CD8-positive, alpha-beta memory T cell (primary cell): ENCODE data around the gene SMOC1. TPM values are rescaled to one million over a fixed set of nuclear protein-coding genes. Genes with fewer than 3 reads are reported as not detected.

Experiments
- CTCF ChIA-PET: fragments of 350-600 bp; sonication (Branson Sonifier 250); formaldehyde crosslinking; loops from one replicate; lab custom pipeline; 2021; ENCODE audit warnings: antibody characterized with exemption; lab: Charles Lee
- POLR2A ChIA-PET: fragments of 350-600 bp; sonication (Branson Sonifier 250); formaldehyde crosslinking; loops from one replicate; lab custom pipeline; 2021; ENCODE audit warnings: antibody characterized with exemption; lab: Charles Lee
- DNase-seq, 5 donors: peaks; one replicate each; pipeline versions ENCODE4 v3.0.0 to v3.0.0-alpha.2; 2020 to 2022; ENCODE audit warnings: mixed read lengths in 1 of 5
- H3K27ac ChIP-seq: one replicate; pipeline ENCODE4 v1.7.0; 2013; ENCODE audit warnings: low read depth, mild to moderate bottlenecking, low read length, moderate library complexity
- H3K27me3 ChIP-seq: 2 replicates; pipeline ENCODE4 v1.7.0; 2013; ENCODE audit warnings: low read length, mild to moderate bottlenecking; ENCODE audit not compliant: insufficient read depth, poor library complexity, severe bottlenecking
- H3K36me3 ChIP-seq: 2 replicates; pipeline ENCODE4 v1.7.0; 2013; ENCODE audit warnings: mild to moderate bottlenecking, low read length, moderate library complexity; ENCODE audit not compliant: insufficient read depth
- H3K4me1 ChIP-seq: 2 replicates; pipeline ENCODE4 v1.7.0; 2013; ENCODE audit warnings: mild to moderate bottlenecking, low read length, moderate library complexity; ENCODE audit not compliant: insufficient read depth
- H3K4me3 ChIP-seq: 2 replicates; pipeline ENCODE4 v1.7.0; 2013; ENCODE audit warnings: mild to moderate bottlenecking, low read length
- H3K9me3 ChIP-seq: 2 replicates; pipeline ENCODE4 v1.7.0; 2013; ENCODE audit warnings: mild to moderate bottlenecking, low read length
- H3K27ac Mint-ChIP-seq, 8 donors: one replicate each; pipeline ENCODE4 v1.8.0; 2020 to 2021; ENCODE audit warnings: mixed read lengths in 8 of 8, mild to moderate bottlenecking in 6 of 8, inconsistent platforms in 3 of 8, moderate library complexity in 3 of 8
- H3K27me3 Mint-ChIP-seq, 2 donors: one replicate each; pipeline ENCODE4 v1.8.0; 2020 to 2021; ENCODE audit warnings: mixed read lengths in 2 of 2, mild to moderate bottlenecking in 1 of 2, moderate library complexity in 1 of 2
- H3K36me3 Mint-ChIP-seq, 3 donors: one replicate each; pipeline ENCODE4 v1.8.0; 2020 to 2021; ENCODE audit warnings: mixed read lengths in 3 of 3, inconsistent platforms in 1 of 3, mild to moderate bottlenecking in 1 of 3
- H3K4me1 Mint-ChIP-seq, 3 donors: one replicate each; pipeline ENCODE4 v1.8.0; 2020 to 2021; ENCODE audit warnings: mixed read lengths in 3 of 3, inconsistent platforms in 1 of 3, mild to moderate bottlenecking in 1 of 3
- H3K4me3 Mint-ChIP-seq, 7 donors: one replicate each; pipeline ENCODE4 v1.8.0; 2020 to 2021; ENCODE audit warnings: mixed read lengths in 7 of 7, mild to moderate bottlenecking in 6 of 7, moderate library complexity in 4 of 7, inconsistent platforms in 2 of 7
- H3K9me3 Mint-ChIP-seq, 5 donors: one replicate each; pipeline ENCODE4 v1.8.0; 2020 to 2022; ENCODE audit warnings: mixed read lengths in 5 of 5, mild to moderate bottlenecking in 3 of 5, moderate library complexity in 2 of 5, inconsistent platforms in 1 of 5
- polyA plus RNA-seq: library from polyadenylated mRNA; unstranded; fragments of 300-500 nt; fragmentation: Illumina TruSeq; gene quantifications from one replicate; pipeline ENCODE4 v1.2.3, GENCODE V29; 2021
- total RNA-seq, 2 experiments: library from RNA; stranded (reverse); gene quantifications; one replicate each; pipeline ENCODE4 v1.2.3, GENCODE V29; 2021

Gene SMOC1
- total and polyA plus RNA-seq, 3 experiments from 2014 or later, result not detected

DNA sequence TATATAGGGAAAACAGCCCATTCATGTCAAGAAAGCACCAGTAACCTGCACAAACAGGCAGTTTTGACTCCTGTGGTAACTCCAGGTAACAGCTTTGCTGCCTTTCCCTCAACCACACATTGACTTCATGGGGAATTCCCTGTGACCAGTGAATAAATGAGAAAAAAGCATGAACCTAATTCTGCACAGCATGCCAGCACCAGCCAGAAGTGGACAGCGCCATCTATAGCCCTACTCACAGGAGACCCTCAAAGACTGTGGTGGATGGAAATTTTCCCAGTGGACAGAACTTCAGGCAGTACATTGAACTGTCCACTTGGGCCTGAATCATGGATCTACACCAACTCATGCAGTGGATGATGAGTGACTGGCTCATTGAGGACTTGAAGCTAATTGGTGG, 157.4 kb downstream of the SMOC1 start:
- Histone ChIP-seq H3K4me3 (no peak overlapping the region), H3K27me3 (no peaks in the 10 kb centered on the region), H3K36me3 (no peaks in the 10 kb centered on the region), H3K9me3 (no peaks in the 10 kb centered on the region), H3K27ac (no peak overlapping the region), H3K4me1 (no peaks in the 10 kb centered on the region)
- Mint-ChIP-seq H3K4me3 (no peak overlapping the region), H3K27ac (no peak overlapping the region), H3K36me3 (no peaks in the 10 kb centered on the region), H3K9me3 (no peaks in the 10 kb centered on the region), H3K4me1 (no peaks in the 10 kb centered on the region), H3K27me3 (peaks cover 9 to 29% of the 10 kb centered on the region in 2 donors)
- ChIA-PET CTCF (no interaction called here), POLR2A (no interaction called here)
- DNase-seq, result no peak

DNA sequence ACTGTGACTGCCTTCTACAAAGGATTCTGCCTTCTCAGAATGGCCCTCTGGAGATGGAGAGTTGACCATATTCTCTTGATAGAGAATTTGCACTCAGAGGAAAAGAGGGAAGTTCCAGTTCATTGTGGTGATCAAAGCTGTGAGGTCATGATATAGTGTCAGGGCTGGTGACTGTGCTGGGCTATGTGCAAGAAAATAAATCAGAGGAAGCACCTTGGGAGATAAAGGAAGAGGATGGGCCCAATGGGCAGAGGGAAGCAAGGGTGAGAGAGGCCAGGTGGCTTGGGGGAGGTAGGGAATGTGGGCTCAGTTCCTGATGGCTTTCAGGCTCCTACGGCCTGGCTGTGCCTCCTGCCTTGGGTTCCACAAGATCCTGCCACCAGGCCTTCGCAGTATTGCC, 163.8 kb downstream of the SMOC1 start:
- Mint-ChIP-seq H3K36me3 (no peaks in the 10 kb centered on the region), H3K27me3 (peaks cover 9 to 58% of the 10 kb centered on the region in 2 donors), H3K9me3 (no peaks in the 10 kb centered on the region), H3K4me1 (no peaks in the 10 kb centered on the region), H3K4me3 (no peak overlapping the region), H3K27ac (no peak overlapping the region)
- no peak for DNase-seq
- ChIA-PET POLR2A (no interaction called here), CTCF (no interaction called here)
- Histone ChIP-seq H3K4me3 (no peak overlapping the region), H3K4me1 (no peaks in the 10 kb centered on the region), H3K27ac (no peak overlapping the region), H3K27me3 (no peaks in the 10 kb centered on the region), H3K36me3 (no peaks in the 10 kb centered on the region), H3K9me3 (no peaks in the 10 kb centered on the region)

DNA sequence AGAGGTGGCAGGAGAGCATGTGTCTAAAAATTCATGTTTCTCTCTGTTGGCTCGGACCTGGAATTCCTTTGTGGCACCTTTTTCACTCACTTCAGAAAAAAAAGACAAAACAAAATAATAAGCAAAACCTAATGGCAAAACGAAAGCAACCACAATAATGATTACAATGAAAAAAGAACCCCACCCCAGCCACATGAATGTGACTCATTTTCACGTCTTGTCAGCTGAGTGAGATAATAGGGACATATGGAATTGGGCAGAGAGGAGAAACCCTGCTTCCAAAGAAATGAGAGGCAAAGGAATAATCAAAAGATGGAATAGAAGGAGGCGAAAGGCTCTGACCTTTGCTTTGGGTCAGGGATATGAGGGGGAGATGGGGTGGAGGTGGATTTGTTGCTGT, 166.1 kb downstream of the SMOC1 start:
- DNase-seq, result no peak
- H3K4me3 Mint-ChIP-seq, result no peak overlapping the region
- H3K27me3 Mint-ChIP-seq, result peaks cover 5 to 50% of the 10 kb centered on the region in 2 donors
- Histone ChIP-seq H3K27me3 (no peaks in the 10 kb centered on the region), H3K4me3 (no peak overlapping the region), H3K4me1 (no peaks in the 10 kb centered on the region), H3K27ac (no peak overlapping the region), H3K36me3 (no peaks in the 10 kb centered on the region), H3K9me3 (no peaks in the 10 kb centered on the region)
- no peaks in the 10 kb centered on the region for H3K36me3 Mint-ChIP-seq
- POLR2A ChIA-PET, result no interaction called here
- no peak overlapping the region for H3K27ac Mint-ChIP-seq
- CTCF ChIA-PET, result no interaction called here
- peaks cover 0 to 2% (median 0%) of the 10 kb centered on the region in 5 donors for H3K9me3 Mint-ChIP-seq
- no peaks in the 10 kb centered on the region for H3K4me1 Mint-ChIP-seq

DNA sequence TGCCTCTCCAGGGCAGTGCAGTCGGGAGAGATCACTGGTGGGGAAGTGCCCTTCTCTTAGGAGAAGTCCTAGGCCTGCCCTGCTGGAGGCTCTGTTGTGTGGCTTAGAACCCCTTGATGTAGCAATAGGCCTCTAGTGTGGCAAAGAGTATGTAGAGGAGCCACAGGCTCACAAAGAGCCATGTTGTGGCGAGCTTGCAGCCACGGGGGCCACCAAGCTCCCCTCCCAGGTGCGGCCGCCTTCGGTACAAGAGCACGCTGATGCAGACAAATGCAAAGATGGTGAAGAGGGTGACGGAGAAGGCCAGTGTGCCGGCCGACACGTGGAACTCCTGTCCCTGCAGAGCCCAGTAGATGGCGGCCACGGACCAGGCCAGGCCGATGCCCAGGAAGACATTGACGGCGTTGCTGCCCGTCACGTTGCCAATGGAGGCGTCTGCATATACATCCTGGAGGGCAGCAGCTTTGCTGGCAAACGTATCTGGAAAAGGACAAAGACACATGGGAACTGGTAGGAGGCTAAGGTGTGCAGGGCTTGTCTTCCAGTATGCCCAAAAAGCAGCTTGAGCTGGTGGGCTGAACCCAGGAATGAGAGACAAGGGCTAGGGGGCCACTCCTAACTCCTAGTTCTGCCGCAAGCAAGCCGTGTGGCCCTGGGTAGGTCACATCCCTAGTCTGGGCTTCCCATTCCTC, 166.8 kb downstream of the SMOC1 start:
- Mint-ChIP-seq H3K9me3 (peaks cover 0 to 2% (median 0%) of the 10 kb centered on the region in 5 donors), H3K4me3 (no peak overlapping the region), H3K36me3 (no peaks in the 10 kb centered on the region), H3K4me1 (no peaks in the 10 kb centered on the region), H3K27ac (no peak overlapping the region), H3K27me3 (peaks cover 5 to 46% of the 10 kb centered on the region in 2 donors)
- H3K27ac ChIP-seq, result no peak overlapping the region
- no peaks in the 10 kb centered on the region for H3K36me3 ChIP-seq
- H3K9me3 ChIP-seq, result no peaks in the 10 kb centered on the region
- no peaks in the 10 kb centered on the region for H3K27me3 ChIP-seq
- ChIA-PET POLR2A (no interaction called here), CTCF (no interaction called here)
- no peak for DNase-seq
- H3K4me3 ChIP-seq, result no peak overlapping the region
- H3K4me1 ChIP-seq, result no peaks in the 10 kb centered on the region

DNA sequence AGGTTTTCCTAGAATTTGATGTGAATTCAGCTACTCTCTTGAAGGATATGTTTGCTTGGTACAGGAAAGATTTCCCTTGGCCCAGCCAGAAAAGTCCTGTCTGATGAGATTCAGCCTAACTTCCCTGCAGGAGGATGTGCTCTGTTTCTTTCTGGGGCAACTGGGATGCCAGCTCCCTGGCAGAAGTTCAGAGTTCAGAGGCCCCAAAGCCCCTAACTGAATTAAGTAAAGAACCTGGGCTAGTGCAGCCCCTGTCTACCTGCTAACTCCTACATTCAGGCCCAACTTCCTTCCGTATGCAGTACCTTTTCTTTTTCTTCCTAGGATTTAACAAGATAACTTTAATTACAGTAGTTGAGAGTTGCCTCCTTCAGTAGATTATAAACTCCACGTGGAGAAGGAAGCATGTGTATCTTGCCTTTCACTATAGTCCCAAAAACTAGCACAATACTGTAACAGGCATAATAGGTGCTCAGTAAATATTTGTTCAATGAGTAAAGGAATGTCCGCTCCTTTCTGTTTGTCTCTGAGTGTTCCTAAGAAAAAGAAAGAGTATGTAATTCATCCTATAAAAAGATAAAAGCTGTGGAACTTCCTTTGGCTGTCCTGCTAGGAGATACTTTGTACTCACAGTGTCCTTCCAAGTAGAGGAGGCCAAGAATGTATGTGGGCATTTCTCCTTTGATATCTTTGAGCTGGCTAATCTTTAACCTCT, 168.5 kb downstream of the SMOC1 start:
- Mint-ChIP-seq H3K36me3 (no peaks in the 10 kb centered on the region), H3K4me3 (no peak overlapping the region), H3K9me3 (peaks cover 0 to 2% (median 0%) of the 10 kb centered on the region in 5 donors), H3K4me1 (no peaks in the 10 kb centered on the region), H3K27ac (no peak overlapping the region), H3K27me3 (peaks cover 5 to 40% of the 10 kb centered on the region in 2 donors)
- no peak overlapping the region for H3K27ac ChIP-seq
- no peak overlapping the region for H3K4me3 ChIP-seq
- POLR2A ChIA-PET, result no interaction called here
- no peaks in the 10 kb centered on the region for H3K36me3 ChIP-seq
- H3K4me1 ChIP-seq, result no peaks in the 10 kb centered on the region
- DNase-seq, result no peak
- CTCF ChIA-PET, result no interaction called here
- H3K27me3 ChIP-seq, result no peaks in the 10 kb centered on the region
- no peaks in the 10 kb centered on the region for H3K9me3 ChIP-seq

DNA sequence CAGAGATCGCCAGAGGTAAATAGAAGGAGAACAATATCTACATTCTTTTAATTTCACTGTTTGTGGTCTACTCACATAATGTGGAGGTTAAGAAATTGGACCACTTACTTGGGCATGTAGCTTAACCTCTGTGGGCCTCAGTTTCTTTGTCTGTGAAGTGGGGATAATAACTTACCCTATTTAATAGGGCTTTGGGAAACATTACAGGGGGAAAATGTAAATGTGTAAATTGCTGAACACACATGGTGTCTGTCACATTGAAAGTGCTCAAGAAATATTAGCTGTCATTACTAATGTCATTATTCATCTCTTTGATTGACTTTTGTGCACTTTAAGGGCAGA, 169.1 kb downstream of the SMOC1 start:
- POLR2A ChIA-PET, result no interaction called here
- H3K36me3 ChIP-seq, result no peaks in the 10 kb centered on the region
- no peak for DNase-seq

DNA sequence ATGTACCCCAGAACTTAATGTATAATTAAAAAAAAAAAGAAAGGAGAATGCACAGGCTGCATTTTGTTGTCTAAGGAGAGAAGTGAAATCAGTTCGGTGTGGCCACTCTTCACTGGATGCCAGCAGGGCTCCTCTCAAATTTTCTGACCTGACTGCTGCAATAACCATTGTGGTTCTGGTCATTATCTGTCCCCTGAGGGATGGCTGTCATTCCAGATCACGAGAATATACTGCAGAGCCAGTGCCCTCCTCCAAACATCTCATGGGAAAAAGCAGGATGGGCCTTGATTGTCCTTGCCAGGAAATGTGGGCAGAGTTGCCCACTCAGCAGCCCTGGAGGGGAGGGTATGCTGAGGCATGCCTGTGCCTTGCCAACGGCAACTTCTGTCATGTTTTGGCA, 170.4 kb downstream of the SMOC1 start:
- no peaks in the 10 kb centered on the region for H3K36me3 Mint-ChIP-seq
- ChIA-PET POLR2A (no interaction called here), CTCF (no interaction called here)
- H3K36me3 ChIP-seq, result no peaks in the 10 kb centered on the region
- peaks cover 5 to 33% of the 10 kb centered on the region in 2 donors for H3K27me3 Mint-ChIP-seq
- no peak overlapping the region for H3K4me3 Mint-ChIP-seq
- no peaks in the 10 kb centered on the region for H3K4me1 ChIP-seq
- no peaks in the 10 kb centered on the region for H3K4me1 Mint-ChIP-seq
- DNase-seq, result no peak
- H3K27ac Mint-ChIP-seq, result no peak overlapping the region
- H3K9me3 Mint-ChIP-seq, result peaks cover 0 to 2% (median 0%) of the 10 kb centered on the region in 5 donors
- no peaks in the 10 kb centered on the region for H3K9me3 ChIP-seq
- H3K4me3 ChIP-seq, result no peak overlapping the region
- no peaks in the 10 kb centered on the region for H3K27me3 ChIP-seq
- no peak overlapping the region for H3K27ac ChIP-seq

More for the DNA sequence above, 169.1 kb downstream of the SMOC1 start:
- H3K27ac ChIP-seq, result no peak overlapping the region
- Mint-ChIP-seq H3K36me3 (no peaks in the 10 kb centered on the region), H3K27me3 (peaks cover 5 to 35% of the 10 kb centered on the region in 2 donors), H3K4me1 (no peaks in the 10 kb centered on the region), H3K27ac (no peak overlapping the region), H3K4me3 (no peak overlapping the region), H3K9me3 (peaks cover 0 to 2% (median 0%) of the 10 kb centered on the region in 5 donors)
- no peaks in the 10 kb centered on the region for H3K27me3 ChIP-seq
- H3K4me1 ChIP-seq, result no peaks in the 10 kb centered on the region
- H3K4me3 ChIP-seq, result no peak overlapping the region
- no peaks in the 10 kb centered on the region for H3K9me3 ChIP-seq
- CTCF ChIA-PET, result no interaction called here

DNA sequence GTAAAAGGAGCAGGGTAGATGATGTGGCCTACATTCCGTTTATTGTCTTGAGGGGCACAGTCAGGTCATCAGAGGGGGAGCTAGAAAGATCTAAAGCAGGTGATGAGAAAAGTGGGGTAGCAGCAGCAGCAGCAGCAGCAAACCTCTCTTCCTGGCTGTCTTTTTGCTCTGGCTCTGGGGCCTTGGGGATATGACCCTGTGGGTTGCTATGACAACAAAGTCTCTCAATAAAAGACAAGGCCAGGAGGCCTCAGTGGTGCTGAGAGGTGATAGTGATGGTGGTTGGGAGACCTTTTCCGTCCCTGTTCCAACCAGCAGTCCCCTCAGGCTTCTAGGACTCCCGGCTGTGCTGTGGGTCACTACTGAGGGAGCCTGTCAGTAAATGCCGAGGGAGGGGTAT, 170.9 kb downstream of the SMOC1 start:
- no peaks in the 10 kb centered on the region for H3K36me3 Mint-ChIP-seq
- H3K27me3 Mint-ChIP-seq, result peaks cover 5 to 28% of the 10 kb centered on the region in 2 donors
- Histone ChIP-seq H3K36me3 (no peaks in the 10 kb centered on the region), H3K4me3 (no peak overlapping the region), H3K9me3 (no peaks in the 10 kb centered on the region), H3K27ac (no peak overlapping the region), H3K27me3 (no peaks in the 10 kb centered on the region), H3K4me1 (no peaks in the 10 kb centered on the region)
- DNase-seq, result no peak
- H3K4me3 Mint-ChIP-seq, result no peak overlapping the region
- peaks cover 0 to 2% (median 0%) of the 10 kb centered on the region in 5 donors for H3K9me3 Mint-ChIP-seq
- H3K27ac Mint-ChIP-seq, result no peak overlapping the region
- CTCF ChIA-PET, result no interaction called here
- no peaks in the 10 kb centered on the region for H3K4me1 Mint-ChIP-seq
- POLR2A ChIA-PET, result no interaction called here
